CD4-positive, alpha-beta T cell treated with Interleukin-2 at 100 ng/mL for 4 hours (primary cell): ENCODE data around the gene RBM33.

ENCODE experiments used
- DNase-seq: peaks from one replicate; pipeline ENCODE4 v3.0.0-alpha.2; 2020; ENCODE audit warnings: low spot score

The RBM33 gene

GRCh38 chr7:155770241-155770640, 125.8 kb downstream of the RBM33 start:
- no peak for DNase-seq

DNA sequence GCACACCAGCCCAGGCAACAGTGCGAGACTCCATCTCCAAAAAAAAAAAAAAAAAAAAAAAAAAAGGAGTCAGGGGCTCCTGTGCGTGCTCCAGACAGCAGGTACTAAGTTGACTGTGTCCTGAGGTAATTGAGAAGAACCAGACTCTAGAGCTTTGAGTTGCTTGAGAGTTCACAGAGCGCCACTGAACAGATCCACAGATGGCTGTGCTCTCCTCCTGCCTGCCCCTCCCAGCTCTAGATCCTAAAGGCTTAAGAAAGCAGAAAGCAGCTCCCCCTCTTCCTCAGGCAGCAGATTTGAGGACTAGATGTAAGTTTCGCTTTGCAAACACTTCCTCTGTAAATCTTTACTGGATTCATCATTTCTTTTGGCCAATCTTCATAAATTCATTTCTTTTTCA, 129.1 kb downstream of the RBM33 start:
- no peak for DNase-seq

- DNase-seq: no peak
These were observed 130.5 kb downstream of the RBM33 start for GRCh38 chr7:155774947-155775346.

DNA sequence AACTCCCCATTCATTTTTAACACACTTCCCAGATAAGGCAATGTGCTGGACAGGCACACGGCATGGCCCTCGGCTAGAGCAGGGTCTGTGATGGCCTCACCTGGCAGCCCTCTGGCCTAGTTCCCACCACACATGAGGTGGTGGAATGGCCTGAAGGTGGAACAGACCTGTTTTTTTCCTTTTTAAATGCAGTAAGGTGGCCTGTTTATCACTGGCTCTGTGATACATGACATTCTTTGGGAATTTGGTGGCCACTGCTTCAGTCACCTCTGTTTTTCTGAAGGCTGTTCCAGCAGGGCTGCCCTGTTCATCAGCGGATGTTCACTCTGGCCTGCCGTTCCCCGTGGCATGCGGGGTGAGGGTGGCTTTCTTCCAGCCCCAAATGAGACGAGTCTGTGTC, 131.2 kb downstream of the RBM33 start:
- DNase-seq: no peak

- DNase-seq: no peak
These were observed 132.1 kb downstream of the RBM33 start for GRCh38 chr7:155776606-155777005.

DNA sequence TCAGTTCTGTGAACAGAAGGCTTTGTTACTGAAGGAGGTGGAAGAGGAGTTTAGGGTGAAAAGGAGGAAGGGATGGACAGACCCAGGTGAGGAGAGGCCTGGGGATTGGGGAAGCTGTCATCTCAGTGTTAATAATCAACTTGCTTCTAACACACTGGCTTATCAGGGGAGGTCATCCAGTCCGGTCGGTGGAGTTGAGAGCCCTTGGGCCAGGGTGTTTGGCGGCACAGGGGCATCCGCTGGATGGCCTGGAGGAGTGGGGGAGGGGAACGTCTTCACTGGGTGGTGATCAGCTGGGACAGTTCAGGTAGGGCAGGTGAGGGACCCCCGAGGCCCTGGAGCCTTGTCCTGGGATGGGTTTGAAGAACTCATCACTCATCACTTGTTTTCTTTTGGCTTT, 133.9 kb downstream of the RBM33 start:
- no peak for DNase-seq

DNA sequence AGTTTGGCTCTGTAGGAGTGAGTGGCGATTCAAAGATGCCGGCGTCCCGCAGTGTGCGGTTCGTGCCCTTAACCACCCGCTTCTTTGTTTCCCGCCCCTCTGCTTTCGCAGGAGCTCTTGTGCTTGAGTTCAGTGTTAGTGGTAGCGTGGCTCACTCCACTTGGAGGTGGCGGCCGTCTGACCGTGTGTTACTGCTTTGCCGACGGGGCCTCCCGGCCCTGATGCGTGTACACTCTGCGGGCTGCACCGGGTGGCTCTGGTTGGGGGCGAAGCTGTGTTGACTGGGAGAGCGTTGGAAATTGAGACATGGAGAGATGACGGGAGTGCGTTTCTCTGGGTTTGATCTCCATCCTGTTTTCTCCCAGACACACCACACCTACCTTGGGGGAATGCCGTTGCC, 136.4 kb downstream of the RBM33 start:
- no peak for DNase-seq

DNA sequence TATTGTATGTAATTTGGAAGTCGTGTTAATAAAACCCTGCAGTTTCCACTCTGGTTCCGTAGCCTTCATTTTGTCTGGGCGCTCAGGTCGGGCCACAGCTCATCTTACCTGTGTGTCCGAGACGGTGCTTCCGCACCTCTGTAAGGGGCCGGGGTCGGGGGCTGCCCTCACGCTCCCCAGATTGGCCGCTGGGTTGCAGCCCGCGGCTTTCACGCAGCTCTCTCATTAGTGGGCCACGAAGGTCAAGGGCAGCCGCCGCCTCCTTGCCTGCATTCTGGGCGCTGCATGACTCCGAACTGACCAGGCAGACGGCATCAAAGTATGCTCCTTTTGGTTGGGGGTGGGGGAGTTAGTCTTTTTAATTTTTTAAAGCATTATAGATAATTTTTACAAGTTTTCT, 137.0 kb downstream of the RBM33 start:
- no peak for DNase-seq

DNA sequence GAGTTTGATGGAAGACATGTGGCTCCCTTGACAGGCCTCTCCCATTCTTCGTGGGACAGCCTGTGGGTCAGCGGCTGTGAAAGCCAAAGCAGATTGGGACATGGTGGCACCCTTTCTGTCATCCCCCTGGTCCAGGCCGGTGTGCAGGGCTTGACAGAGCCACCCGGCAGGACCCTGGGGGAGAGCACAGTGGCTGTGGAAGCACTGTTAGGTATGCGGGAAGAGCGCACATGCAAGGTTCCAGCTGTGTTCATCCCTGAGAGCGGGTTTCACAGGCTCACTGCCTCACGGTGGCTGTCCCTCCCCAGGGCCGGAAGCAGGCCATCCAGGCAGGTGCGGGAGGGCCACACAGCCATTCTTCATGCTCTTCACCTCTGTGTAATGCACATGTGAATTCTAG, 138.0 kb downstream of the RBM33 start:
- no peak for DNase-seq

DNA sequence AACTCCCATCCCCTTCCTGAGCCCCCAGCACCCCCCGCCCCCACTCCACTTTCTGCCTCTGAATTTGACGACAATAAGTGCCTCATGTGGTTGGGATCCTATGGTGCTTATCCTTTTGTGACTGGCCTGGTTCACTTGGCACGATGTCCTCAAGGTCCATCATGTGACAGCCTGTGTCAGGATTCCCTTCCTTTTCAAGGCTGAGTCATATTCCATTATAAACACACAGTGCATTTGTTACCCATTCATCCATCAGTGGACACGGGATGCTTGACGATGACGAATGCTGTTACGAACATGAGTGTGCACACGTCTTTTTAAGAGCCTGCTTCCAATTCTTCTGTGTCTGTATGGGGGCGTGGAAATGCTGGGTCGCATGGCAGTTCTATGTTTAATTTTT, 141.1 kb downstream of the RBM33 start:
- no peak for DNase-seq

DNA sequence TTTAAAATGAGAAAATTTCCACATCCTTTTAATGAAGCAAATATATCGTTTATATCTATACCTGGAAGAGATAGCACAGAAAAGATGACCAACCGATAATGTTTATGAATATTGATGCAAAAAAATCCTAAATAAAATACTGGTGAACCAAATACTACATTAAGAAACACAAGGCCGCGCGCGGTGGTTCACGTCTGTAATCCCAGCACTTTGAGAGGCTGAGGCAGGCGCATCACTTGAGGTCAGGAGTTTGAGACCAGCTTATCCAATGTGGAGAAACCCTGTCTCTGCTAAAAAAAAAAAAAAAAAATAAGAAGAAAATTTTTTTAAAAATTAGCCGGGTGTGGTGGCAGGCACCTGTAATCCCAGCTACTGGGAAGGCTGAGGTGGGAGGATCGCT, 142.0 kb downstream of the RBM33 start:
- DNase-seq: no peak

- no peak for DNase-seq
These were observed 142.8 kb downstream of the RBM33 start for GRCh38 chr7:155787171-155787851.

DNA sequence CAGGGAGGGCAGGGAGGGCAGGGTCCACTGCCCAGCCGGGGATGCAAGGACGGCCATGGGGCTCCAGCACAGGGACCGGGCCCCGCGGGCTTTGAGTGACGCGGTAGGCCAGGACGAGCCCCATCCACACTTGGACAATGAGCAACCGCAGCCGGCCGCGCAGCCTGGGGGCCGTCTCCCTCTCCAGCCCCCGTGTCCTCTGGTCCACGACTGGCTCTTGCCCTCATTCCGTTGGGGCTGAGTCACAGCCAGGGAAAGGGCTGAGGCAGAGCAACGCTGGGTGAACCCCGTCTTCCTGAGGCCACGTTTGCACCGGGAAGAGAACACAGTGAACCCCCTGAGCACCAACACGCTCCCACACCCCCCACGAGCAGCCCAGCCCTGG, 144.1 kb downstream of the RBM33 start:
- DNase-seq: no peak

DNA sequence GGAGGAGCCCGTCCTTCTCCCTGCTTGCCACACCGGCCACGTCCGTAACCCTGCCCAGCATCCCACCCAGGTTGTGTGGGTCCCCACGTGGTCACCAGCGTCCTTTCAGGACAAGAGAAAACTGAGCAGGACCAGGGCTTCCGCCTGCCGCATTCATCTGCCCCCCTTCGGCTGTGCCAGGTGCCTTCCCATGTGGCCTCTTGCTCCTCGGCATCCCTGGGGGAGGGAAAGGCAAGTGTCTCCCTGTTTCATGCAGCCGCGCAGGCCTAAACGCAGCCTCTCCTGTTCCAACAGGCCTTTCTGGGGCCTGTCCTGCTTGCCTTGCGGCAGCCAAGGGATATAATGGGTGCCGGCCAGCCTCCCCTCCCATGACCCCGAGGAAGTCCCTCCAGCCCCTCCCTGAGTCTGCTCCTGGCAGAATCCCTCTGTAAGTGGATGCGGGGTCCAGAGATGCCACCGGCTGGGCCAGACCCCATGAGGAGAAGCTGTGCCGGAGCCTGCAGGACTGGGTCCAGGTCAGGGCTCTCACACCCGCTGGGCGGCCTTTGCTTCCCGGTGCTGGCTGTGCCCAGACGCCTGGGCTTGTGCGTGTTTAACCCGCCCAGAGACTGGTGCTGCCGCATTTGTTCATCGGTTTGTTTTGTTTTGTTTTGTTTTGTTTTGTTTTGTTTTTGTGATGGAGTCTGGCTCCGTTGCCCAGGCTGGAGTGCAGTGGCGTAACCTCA, 144.7 kb downstream of the RBM33 start:
- DNase-seq: no peak

- DNase-seq: no peak
These were observed 146.2 kb downstream of the RBM33 start for GRCh38 chr7:155790666-155791065.

DNA sequence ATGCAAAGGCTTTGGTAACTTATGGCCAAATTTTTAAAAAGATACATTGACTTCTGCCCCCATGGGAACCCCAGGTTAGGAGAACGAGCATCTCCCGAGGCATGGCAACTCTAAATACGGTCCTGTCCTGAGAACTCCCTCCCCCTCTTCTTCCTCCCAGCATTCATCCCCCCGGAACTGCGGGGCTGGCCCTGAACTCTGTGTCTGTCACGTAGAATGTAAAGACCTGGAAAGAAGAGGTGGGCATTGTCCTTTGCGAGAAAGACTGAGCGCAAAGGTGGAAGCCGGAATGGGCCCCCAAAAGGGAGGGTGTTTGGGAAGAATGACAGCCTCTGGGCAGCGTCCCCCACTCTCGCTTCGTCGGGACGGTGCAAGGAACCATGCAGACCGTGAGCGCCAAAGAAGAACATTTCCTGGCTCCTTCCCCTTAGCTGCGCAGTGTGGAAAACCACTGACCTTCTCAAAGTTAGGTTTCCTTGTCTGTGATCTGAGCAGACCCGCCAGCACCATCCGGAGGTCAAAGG, 146.8 kb downstream of the RBM33 start:
- DNase-seq: no peak

DNA sequence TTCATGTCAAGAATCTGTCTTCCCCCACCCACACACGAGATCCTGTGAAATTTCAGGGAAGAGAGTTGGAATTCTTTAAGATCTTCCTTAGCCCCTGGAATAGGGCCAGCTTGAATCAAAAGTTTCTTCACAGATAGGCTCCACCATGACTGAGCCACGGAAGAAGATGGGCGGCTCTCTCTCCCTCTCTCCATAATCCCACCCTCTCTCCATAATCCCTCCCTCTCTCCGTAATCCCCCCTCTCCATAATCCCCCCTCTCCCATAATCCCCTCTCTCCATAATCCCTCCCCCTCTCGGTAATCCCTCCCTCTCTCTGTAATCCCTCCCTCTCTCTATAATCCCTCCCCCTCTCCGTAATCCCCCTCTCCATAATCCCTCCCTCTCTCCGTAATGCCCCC, 147.4 kb downstream of the RBM33 start:
- DNase-seq: no peak

- no peak for DNase-seq
These were observed 148.0 kb downstream of the RBM33 start for GRCh38 chr7:155792315-155792960.

DNA sequence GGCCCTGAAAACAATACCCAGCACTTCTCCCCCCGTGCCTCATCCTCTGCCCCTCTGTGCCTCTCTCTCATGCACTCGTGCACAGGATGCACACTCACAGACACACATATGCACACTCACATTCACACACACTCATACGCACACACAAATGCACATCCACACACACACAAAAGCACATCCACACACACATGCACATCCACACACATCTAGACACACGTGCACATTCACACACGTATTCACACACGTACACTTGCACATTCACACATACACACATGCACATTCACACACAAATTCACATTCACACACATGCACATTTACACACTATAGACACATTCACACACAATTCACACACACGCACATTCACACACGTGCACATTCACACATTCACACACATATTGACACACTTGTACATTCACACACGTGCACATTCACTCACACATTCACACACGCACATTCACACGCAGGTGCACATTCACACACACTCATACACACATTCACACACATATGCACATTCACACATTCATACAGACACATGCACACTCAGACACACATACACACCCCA, 148.6 kb downstream of the RBM33 start:
- no peak for DNase-seq

- no peak for DNase-seq
These were observed 149.3 kb downstream of the RBM33 start for GRCh38 chr7:155793720-155794119.

DNA sequence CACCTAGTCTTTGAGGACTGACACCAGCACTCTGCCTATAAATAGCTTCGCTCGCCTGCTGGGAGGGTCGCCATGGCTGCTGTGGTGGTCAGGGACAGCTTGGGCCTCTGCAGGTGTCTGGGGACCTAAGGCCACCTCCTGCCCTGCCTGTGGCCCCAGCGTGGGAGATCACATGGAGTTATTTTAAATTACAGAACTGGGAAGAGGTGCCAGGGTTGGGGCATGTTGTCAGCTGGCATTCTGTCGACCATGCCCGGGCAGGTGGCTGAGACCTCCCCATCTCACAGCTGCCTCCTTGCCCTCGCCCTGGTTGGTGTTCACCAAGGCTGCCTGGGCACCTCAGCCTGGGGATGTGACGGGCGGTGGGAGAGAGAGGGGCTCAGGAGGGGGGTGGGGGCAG, 149.7 kb downstream of the RBM33 start:
- DNase-seq: no peak

DNA sequence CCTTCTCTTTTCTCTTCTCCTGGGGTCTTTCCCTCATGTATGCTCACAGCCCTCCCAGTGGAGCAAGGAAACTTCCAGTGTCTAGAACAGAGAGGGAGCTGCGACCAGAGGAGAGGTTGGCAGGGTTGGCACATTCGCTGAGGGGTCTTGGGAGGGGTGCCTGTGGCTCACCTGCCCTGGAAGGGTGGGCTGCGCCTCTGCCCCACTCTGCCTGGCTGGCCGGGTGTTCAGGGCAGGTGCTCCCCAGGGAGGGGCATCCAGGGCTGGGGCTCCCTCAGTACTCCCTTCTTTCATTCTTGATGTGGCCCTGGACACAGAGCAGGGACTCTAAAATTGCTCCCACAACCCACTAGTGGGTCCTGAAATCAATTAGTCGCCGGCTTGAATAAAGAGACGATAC, 150.9 kb downstream of the RBM33 start:
- DNase-seq: no peak

DNA sequence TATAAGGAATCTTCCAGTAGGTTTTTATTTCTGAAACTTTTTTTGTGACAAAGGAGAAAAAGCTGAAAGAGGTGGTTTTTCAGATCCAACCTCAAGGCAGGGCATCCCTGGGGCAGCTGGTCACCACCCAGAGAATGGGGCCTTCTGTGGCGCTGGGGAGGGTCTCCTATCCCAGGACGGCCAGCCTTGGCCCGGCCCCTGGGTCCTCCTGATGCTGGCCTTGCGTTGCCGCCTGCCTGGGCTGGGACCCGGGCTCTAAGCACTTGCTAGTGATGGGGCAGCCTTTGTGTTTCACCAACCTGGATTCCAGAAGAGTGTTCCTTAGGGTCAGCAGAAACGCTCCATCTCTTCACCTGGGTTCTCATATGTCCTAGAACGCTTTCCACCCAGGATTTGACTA, 151.5 kb downstream of the RBM33 start:
- DNase-seq: no peak
